ENCODE results near the gene ACSM6. TPM values are rescaled to one million over a fixed set of nuclear protein-coding genes. Genes with fewer than 3 reads are reported as not detected.
A peak's percentile ranks its signal among the peaks of the same experiment; 100 is the strongest.

Gene ACSM6
- total RNA-seq, 1 experiment from 2014 or later = not detected

DNA sequence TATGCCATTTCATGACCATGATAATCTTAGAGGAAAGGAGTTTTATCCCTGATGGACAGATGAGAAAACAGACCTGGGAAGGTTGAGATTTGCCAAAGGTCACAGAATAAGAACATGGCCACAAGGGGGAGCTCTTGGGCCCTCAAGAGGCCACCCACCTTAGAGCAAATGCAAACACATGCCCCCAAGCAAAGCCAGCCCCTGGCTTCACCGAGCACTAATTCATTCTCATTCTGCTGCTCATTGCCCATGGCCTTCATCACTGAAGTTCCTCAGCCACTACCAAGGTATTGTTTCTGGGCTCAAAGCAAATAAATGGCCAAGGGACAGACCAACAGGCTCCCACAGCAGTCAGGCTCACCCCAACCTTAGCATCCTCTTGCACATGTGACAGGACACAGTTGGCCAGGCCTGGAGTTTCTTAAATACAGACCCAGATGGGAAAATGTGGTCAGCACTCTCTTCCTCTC is 52.6 kb downstream of the ACSM6 start:
- DNase-seq = peak; percentile 80
- Histone ChIP-seq H3K9me3 (ENCODE audit: control insufficient read depth, low read depth, low read length) (no peaks in the 10 kb centered on the region), H3K79me1 (ENCODE audit: insufficient read depth, low read depth, low read length, poor library complexity, severe bottlenecking) (no peaks in the 10 kb centered on the region), H3K27ac (ENCODE audit: insufficient read length, low read depth, low read length) (no peak overlapping the region), H4K91ac (ENCODE audit: insufficient read length, low read depth, low read length) (no peak overlapping the region), H3K4me2 (ENCODE audit: insufficient read depth, insufficient read length, low read length) (no peak overlapping the region), H3K4ac (ENCODE audit: low read depth, low read length) (no peak overlapping the region), H3K23ac (ENCODE audit: insufficient read length, low read depth, low read length) (no peak overlapping the region), H3K56ac (ENCODE audit: insufficient read length, low read depth, low read length) (no peak overlapping the region), H3K27me3 (ENCODE audit: insufficient read depth, low read length) (no peaks in the 10 kb centered on the region), H2AK5ac (ENCODE audit: insufficient read length, low read length) (no peak overlapping the region), H2BK12ac (ENCODE audit: insufficient read length, low read depth, low read length) (no peak overlapping the region), H3K4me1 (ENCODE audit: insufficient read depth, low read length) (peaks cover 5% of the 10 kb centered on the region; the same call in 1 of the 2 replicates), H2BK5ac (ENCODE audit: insufficient read length, low read length) (no peak overlapping the region), H3K14ac (ENCODE audit: insufficient read depth, low read length) (no peak overlapping the region), H4K5ac (ENCODE audit: insufficient read length, low read depth, low read length) (no peak overlapping the region), H3K23me2 (ENCODE audit: insufficient read length, low read depth, low read length, poor library complexity, severe bottlenecking) (no peaks in the 10 kb centered on the region), H2AFZ (ENCODE audit: low read length) (no peak overlapping the region), H3K9ac (ENCODE audit: extremely low read depth, insufficient read length, low read length) (no peak overlapping the region), H2BK120ac (ENCODE audit: low read depth, low read length, poor library complexity, severe bottlenecking) (no peak overlapping the region), H2BK20ac (ENCODE audit: low read depth, low read length, poor library complexity, severe bottlenecking) (no peak overlapping the region), H2BK15ac (ENCODE audit: low read depth, low read length) (no peak overlapping the region), H4K20me1 (ENCODE audit: control insufficient read depth, insufficient read depth, insufficient read length) (no peaks in the 10 kb centered on the region), H3K79me2 (ENCODE audit: insufficient read depth, low read length) (no peaks in the 10 kb centered on the region), H3T11ph (ENCODE audit: low read length) (no peak overlapping the region), H3K18ac (ENCODE audit: insufficient read length, low read depth, low read length) (no peak overlapping the region), H4K8ac (replicated peaks; ENCODE audit: insufficient read length, low read depth, low read length) (no peak overlapping the region)
- peak overlapping the region in 1 of 2 experiments; percentile 50; a peak in 1 of 5 replicates for H3K4me3 Mint-ChIP-seq
- WGBS (ENCODE audit: extremely low coverage, insufficient read length, low lambda C conversion rate) = no CpG with 5 or more reads among the region's 1 CpG
- peaks cover 37 to 41% of the 10 kb centered on the region in 2 experiments for H3K4me1 Mint-ChIP-seq
- H3K27ac Mint-ChIP-seq = peak overlapping the region in 2 of 3 experiments; percentile 47 to 56; a peak in 2 of 7 replicates
- no peaks in the 10 kb centered on the region for H3K27me3 Mint-ChIP-seq (ENCODE audit: low read depth)
- TF ChIP-seq, protein P1, sequence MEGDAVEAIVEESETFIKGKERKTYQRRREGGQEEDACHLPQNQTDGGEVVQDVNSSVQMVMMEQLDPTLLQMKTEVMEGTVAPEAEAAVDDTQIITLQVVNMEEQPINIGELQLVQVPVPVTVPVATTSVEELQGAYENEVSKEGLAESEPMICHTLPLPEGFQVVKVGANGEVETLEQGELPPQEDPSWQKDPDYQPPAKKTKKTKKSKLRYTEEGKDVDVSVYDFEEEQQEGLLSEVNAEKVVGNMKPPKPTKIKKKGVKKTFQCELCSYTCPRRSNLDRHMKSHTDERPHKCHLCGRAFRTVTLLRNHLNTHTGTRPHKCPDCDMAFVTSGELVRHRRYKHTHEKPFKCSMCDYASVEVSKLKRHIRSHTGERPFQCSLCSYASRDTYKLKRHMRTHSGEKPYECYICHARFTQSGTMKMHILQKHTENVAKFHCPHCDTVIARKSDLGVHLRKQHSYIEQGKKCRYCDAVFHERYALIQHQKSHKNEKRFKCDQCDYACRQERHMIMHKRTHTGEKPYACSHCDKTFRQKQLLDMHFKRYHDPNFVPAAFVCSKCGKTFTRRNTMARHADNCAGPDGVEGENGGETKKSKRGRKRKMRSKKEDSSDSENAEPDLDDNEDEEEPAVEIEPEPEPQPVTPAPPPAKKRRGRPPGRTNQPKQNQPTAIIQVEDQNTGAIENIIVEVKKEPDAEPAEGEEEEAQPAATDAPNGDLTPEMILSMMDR (conservative IDR thresholded peaks at IDR 0.05) = peak; percentile 95
- H3K9me3 Mint-ChIP-seq = no peaks in the 10 kb centered on the region; a peak in 1 of 5 replicates
- peaks cover 4 to 32% (median 28%) of the 10 kb centered on the region in 3 experiments; a peak in 6 of 7 replicates for H3K36me3 Mint-ChIP-seq (ENCODE audit: insufficient read depth in 1 of 3, low read depth in 3 of 3)
